Mucosa of gallbladder (tissue), 1 donor: ENCODE data around the gene DMAP1. TPM values are rescaled to one million over a fixed set of nuclear protein-coding genes. Genes with fewer than 3 reads are reported as not detected.

Source experiments
- DNase-seq: peaks from one replicate; pipeline ENCODE4 v3.0.0-alpha.2; 2020; ENCODE audit warnings: low spot score
- total RNA-seq: library from RNA; stranded (reverse); gene quantifications from one replicate; pipeline ENCODE4 v1.2.1, GENCODE V29; 2021
- donor health status: DM: no; HTN: no; CAD: no.

Gene DMAP1
- total RNA-seq, 1 donor from 2014 or later: 45.8 TPM

- no peak for DNase-seq
Observed at GRCh38 chr1:44254392-44254910, 41.2 kb downstream of the DMAP1 start.

- DNase-seq: no peak
Observed at GRCh38 chr1:44256762-44257554, 43.7 kb downstream of the DMAP1 start.

GRCh38 chr1:44259090-44259489 lies 45.8 kb downstream of the DMAP1 start:
- no peak for DNase-seq

GRCh38 chr1:44260792-44261170 lies 47.5 kb downstream of the DMAP1 start:
- DNase-seq: no peak

- no peak for DNase-seq
Observed at GRCh38 chr1:44261171-44261817, 48.0 kb downstream of the DMAP1 start.

- DNase-seq: no peak
Observed at GRCh38 chr1:44261962-44262361, 48.7 kb downstream of the DMAP1 start.

- no peak for DNase-seq
Observed at GRCh38 chr1:44262414-44262813, 49.1 kb downstream of the DMAP1 start.

GRCh38 chr1:44262816-44263567 lies 49.7 kb downstream of the DMAP1 start:
- DNase-seq: no peak

GRCh38 chr1:44263568-44264450 lies 50.5 kb downstream of the DMAP1 start:
- no peak for DNase-seq

GRCh38 chr1:44264451-44264771 lies 51.1 kb downstream of the DMAP1 start:
- no peak for DNase-seq

GRCh38 chr1:44265656-44266358 lies 52.5 kb downstream of the DMAP1 start:
- no peak for DNase-seq

- DNase-seq: no peak
Observed at GRCh38 chr1:44266400-44267344, 53.4 kb downstream of the DMAP1 start.

GRCh38 chr1:44267438-44267837 lies 54.2 kb downstream of the DMAP1 start:
- no peak for DNase-seq

GRCh38 chr1:44268054-44268453 lies 54.8 kb downstream of the DMAP1 start:
- DNase-seq: no peak

Other genes starting within 250 kb of the DMAP1 start
- gene DPH2, start 243.5 kb upstream of the DMAP1 start, total RNA-seq: 16.6 TPM
- gene ATP6V0B, start 238.5 kb upstream of the DMAP1 start, total RNA-seq: 138 TPM
- gene B4GALT2, start 234.3 kb upstream of the DMAP1 start, total RNA-seq: 23.4 TPM
- gene CCDC24, start 221.9 kb upstream of the DMAP1 start, total RNA-seq: 39.9 TPM
- 5.6 TPM for gene SLC6A9, start 182.0 kb upstream of the DMAP1 start, total RNA-seq
- not detected for gene KLF17, start 94.7 kb upstream of the DMAP1 start, total RNA-seq
- gene KLF18, start 71.8 kb upstream of the DMAP1 start, total RNA-seq: 0.06 TPM
- gene ERI3, start 141.8 kb downstream of the DMAP1 start, total RNA-seq: 51.9 TPM
- gene RNF220, start 191.8 kb downstream of the DMAP1 start, total RNA-seq: 68.1 TPM